ENCODE results near the gene NKX2-4. TPM values are rescaled to one million over a fixed set of nuclear protein-coding genes. Genes with fewer than 3 reads are reported as not detected.
"Not testable (repeated sequence)": the region's sequence is repeated elsewhere in the genome, so short reads cannot be mapped to it uniquely, and the experiment has no call there.

Gene NKX2-4
- polyA plus RNA-seq, 1 of the 3 experiments (the other 2 are of a cell fraction) = not detected

- H3K9me2 ChIP-seq = no peaks in the 10 kb centered on the region
- H3K36me3 ChIP-seq (replicated peaks in 1 of 2; ENCODE audit: control insufficient read depth in 1 of 2, insufficient read depth in 2 of 2, low read length in 1 of 2) = no peaks in the 10 kb centered on the region
- H3K79me2 ChIP-seq (ENCODE audit: insufficient read depth) = no peaks in the 10 kb centered on the region
- H3K9ac ChIP-seq = no peak overlapping the region
- ChIA-PET CTCF (interaction anchor here (0.5 kb wide), 1 partner anchor 766 kb away, joined by 3 read pairs; no protein-coding TSS in a partner anchor), POLR2A (no interaction called here)
- no peak overlapping the region for H3K4me2 ChIP-seq
- H3K9me3 ChIP-seq = no peaks in the 10 kb centered on the region
- no peak for DNase-seq
- WGBS (ENCODE audit: low lambda C conversion rate) = 25% methylated on average over 4 of the region's 4 CpGs
- no peak for TF ChIP-seq FOXM1 (IDR thresholded peaks at IDR 0.05; ENCODE audit: low read depth)
- no peak for TF ChIP-seq ELF1 (IDR thresholded peaks at IDR 0.05)
- no peak for TF ChIP-seq MEF2A (IDR thresholded peaks at IDR 0.05; ENCODE audit: borderline replicate concordance, low read depth)
- TF ChIP-seq RAD21 (IDR thresholded peaks at IDR 0.05; ENCODE audit: low read length) = no peak
- no peak for TF ChIP-seq RXRA (IDR thresholded peaks at IDR 0.05; ENCODE audit: borderline replicate concordance, low read depth)
- TF ChIP-seq MAX (IDR thresholded peaks at IDR 0.05; ENCODE audit: low read depth) = no peak
- TF ChIP-seq USF1 (IDR thresholded peaks at IDR 0.05; ENCODE audit: borderline replicate concordance, low read depth) = no peak
- no peak for TF ChIP-seq SMC3 (IDR thresholded peaks at IDR 0.05; ENCODE audit: low read depth, low read length)
- no peak for TF ChIP-seq TAF1 (IDR thresholded peaks at IDR 0.05; ENCODE audit: borderline replicate concordance, low read depth, low read length)
- no peak for TF ChIP-seq NFIC (IDR thresholded peaks at IDR 0.05; ENCODE audit: borderline replicate concordance)
- TF ChIP-seq CHD2 (IDR thresholded peaks at IDR 0.05; ENCODE audit: low read length, partially characterized antibody) = no peak
- no peak for TF ChIP-seq NRF1 (IDR thresholded peaks at IDR 0.05; ENCODE audit: low read depth, low read length)
- no peak for TF ChIP-seq SIN3A (IDR thresholded peaks at IDR 0.05; ENCODE audit: borderline replicate concordance, low read depth, low read length)
- no peak for TF ChIP-seq YY1 (IDR thresholded peaks at IDR 0.05; ENCODE audit: low read depth)
- no peak for TF ChIP-seq IRF3 (IDR thresholded peaks at IDR 0.05; ENCODE audit: low read depth, low read length)
- no peak for TF ChIP-seq MXI1 (IDR thresholded peaks at IDR 0.05; ENCODE audit: low read depth, low read length)
- no peak for TF ChIP-seq GABPA (IDR thresholded peaks at IDR 0.05; ENCODE audit: low read depth)
- H3K27me3 ChIP-seq (ENCODE audit: insufficient read depth) = no peaks in the 10 kb centered on the region
- H3F3A ChIP-seq (replicated peaks; ENCODE audit: insufficient read depth) = no peaks in the 10 kb centered on the region
- H3K27ac ChIP-seq (ENCODE audit: low read depth in 2 of 2, low read length in 1 of 2) = no peak overlapping the region
- H2AFZ ChIP-seq (ENCODE audit: low read depth) = no peak overlapping the region
- no peaks in the 10 kb centered on the region for H4K20me1 ChIP-seq (ENCODE audit: insufficient read depth)
- no peak overlapping the region for H3K4me3 ChIP-seq (ENCODE audit: low read depth in 2 of 2, low read length in 1 of 2)
- no peaks in the 10 kb centered on the region for H3K4me1 ChIP-seq (ENCODE audit: control insufficient read depth in 1 of 2, insufficient read depth in 2 of 2, low read depth in 1 of 2, low read length in 1 of 2)
Observed at GRCh38 chr20:21421601-21422236, 24.4 kb upstream of the NKX2-4 start.

GRCh38 chr20:21419147-21419546, 21.8 kb upstream of the NKX2-4 start:
- H3K9me2 ChIP-seq; H3K27ac ChIP-seq (ENCODE audit: low read depth in 2 of 2, low read length in 1 of 2); H3K4me2 ChIP-seq; H3K27me3 ChIP-seq (ENCODE audit: insufficient read depth); H3K4me1 ChIP-seq (ENCODE audit: control insufficient read depth in 1 of 2, insufficient read depth in 2 of 2, low read depth in 1 of 2, low read length in 1 of 2); POLR2A ChIA-PET; H3K4me3 ChIP-seq (ENCODE audit: low read depth in 2 of 2, low read length in 1 of 2); H3K36me3 ChIP-seq (replicated peaks in 1 of 2; ENCODE audit: control insufficient read depth in 1 of 2, insufficient read depth in 2 of 2, low read length in 1 of 2); DNase-seq; H3K9me3 ChIP-seq; H4K20me1 ChIP-seq (ENCODE audit: insufficient read depth); H3F3A ChIP-seq (replicated peaks; ENCODE audit: insufficient read depth); H3K79me2 ChIP-seq (ENCODE audit: insufficient read depth); H2AFZ ChIP-seq (ENCODE audit: low read depth); H3K9ac ChIP-seq; CTCF ChIA-PET: not testable (repeated sequence)
- WGBS (ENCODE audit: low lambda C conversion rate) = 1% methylated on average over 2 of the region's 2 CpGs

- 0% methylated on average over 2 of the region's 3 CpGs for WGBS (ENCODE audit: low lambda C conversion rate)
- H3K27ac ChIP-seq (ENCODE audit: low read depth in 2 of 2, low read length in 1 of 2); H3K36me3 ChIP-seq (replicated peaks in 1 of 2; ENCODE audit: control insufficient read depth in 1 of 2, insufficient read depth in 2 of 2, low read length in 1 of 2); H3K4me2 ChIP-seq; H3K79me2 ChIP-seq (ENCODE audit: insufficient read depth); DNase-seq; H2AFZ ChIP-seq (ENCODE audit: low read depth); H4K20me1 ChIP-seq (ENCODE audit: insufficient read depth); H3F3A ChIP-seq (replicated peaks; ENCODE audit: insufficient read depth); H3K9me2 ChIP-seq; H3K4me1 ChIP-seq (ENCODE audit: control insufficient read depth in 1 of 2, insufficient read depth in 2 of 2, low read depth in 1 of 2, low read length in 1 of 2); H3K27me3 ChIP-seq (ENCODE audit: insufficient read depth); POLR2A ChIA-PET; H3K4me3 ChIP-seq (ENCODE audit: low read depth in 2 of 2, low read length in 1 of 2); H3K9me3 ChIP-seq; H3K9ac ChIP-seq: not testable (repeated sequence)
- CTCF ChIA-PET = interaction anchor here (0.7 kb wide), 2 partner anchors 91 to 178 kb away, joined by 3 read pairs; no protein-coding TSS in a partner anchor
Observed at GRCh38 chr20:21413996-21414395, 16.7 kb upstream of the NKX2-4 start.
